UCSD-AML1 (cell line): ENCODE measurements around the gene TMED10.
A peak's percentile ranks its signal among the peaks of the same experiment; 100 is the strongest.
"Not testable (repeated sequence)": the region's sequence is repeated elsewhere in the genome, so short reads cannot be mapped to it uniquely, and the experiment has no call there.

ENCODE experiments used
- DNase-seq: peaks from one replicate; lab custom pipeline; 2025; ENCODE audit not compliant: unreplicated experiment; lab: John Stamatoyannopoulos, UW

TMED10 gene

GRCh38 chr14:75132382-75133086, 43.9 kb downstream of the TMED10 start:
- no peak for DNase-seq

GRCh38 chr14:75128596-75128990, 47.8 kb downstream of the TMED10 start:
- no peak for DNase-seq

- DNase-seq, result no peak
These were observed 48.4 kb downstream of the TMED10 start for GRCh38 chr14:75127903-75128595.

- DNase-seq, result not testable (repeated sequence)
These were observed 49.0 kb downstream of the TMED10 start for GRCh38 chr14:75127474-75127820.

GRCh38 chr14:75126679-75127473, 49.5 kb downstream of the TMED10 start, which contains the start of gene NEK9:
TSS of gene NEK9 (minus strand) at chr14:75127048. CDS start at chr14:75126921, 127 bp downstream.
- peak; percentile 86 for DNase-seq

- DNase-seq, result no peak
These were observed 50.3 kb downstream of the TMED10 start for GRCh38 chr14:75126121-75126544.

- no peak for DNase-seq
These were observed 50.8 kb downstream of the TMED10 start for GRCh38 chr14:75125617-75126016.

GRCh38 chr14:75123991-75124390, 52.4 kb downstream of the TMED10 start:
- DNase-seq, result peak; percentile 15

GRCh38 chr14:75121552-75121951, 54.9 kb downstream of the TMED10 start:
- no peak for DNase-seq

- DNase-seq, result no peak
These were observed 55.7 kb downstream of the TMED10 start for GRCh38 chr14:75120541-75121291.

GRCh38 chr14:75119056-75119455, 57.4 kb downstream of the TMED10 start:
- DNase-seq, result no peak

GRCh38 chr14:75113932-75114539, 62.4 kb downstream of the TMED10 start:
- DNase-seq, result no peak

GRCh38 chr14:75109877-75110276, 66.5 kb downstream of the TMED10 start:
- DNase-seq, result no peak

- no peak for DNase-seq
These were observed 69.2 kb downstream of the TMED10 start for GRCh38 chr14:75107186-75107585.

GRCh38 chr14:75101491-75101890, 74.9 kb downstream of the TMED10 start:
- DNase-seq, result no peak

- DNase-seq, result no peak
These were observed 77.7 kb downstream of the TMED10 start for GRCh38 chr14:75098682-75099081.

GRCh38 chr14:75098212-75098611, 78.2 kb downstream of the TMED10 start:
- no peak for DNase-seq

GRCh38 chr14:75096959-75097358, 79.5 kb downstream of the TMED10 start:
- DNase-seq, result no peak

GRCh38 chr14:75095690-75096089, 80.7 kb downstream of the TMED10 start:
- no peak for DNase-seq

- DNase-seq, result no peak
These were observed 81.5 kb downstream of the TMED10 start for GRCh38 chr14:75094896-75095295.

GRCh38 chr14:75092698-75093097, 83.7 kb downstream of the TMED10 start:
- DNase-seq, result no peak
